Activated CD8-positive, alpha-beta memory T cell treated with anti-CD3 and anti-CD28 coated beads, Interleukin-2, amount 50 U/mL, for 24 hours (primary cell): ENCODE data around the gene SOWAHA.
"Not testable (repeated sequence)": the region's sequence is repeated elsewhere in the genome, so short reads cannot be mapped to it uniquely, and the experiment has no call there.

Experiments used
- DNase-seq: peaks from one replicate; pipeline ENCODE4 v3.0.0-alpha.2; 2020; ENCODE audit errors: extremely low read depth

SOWAHA gene

DNA sequence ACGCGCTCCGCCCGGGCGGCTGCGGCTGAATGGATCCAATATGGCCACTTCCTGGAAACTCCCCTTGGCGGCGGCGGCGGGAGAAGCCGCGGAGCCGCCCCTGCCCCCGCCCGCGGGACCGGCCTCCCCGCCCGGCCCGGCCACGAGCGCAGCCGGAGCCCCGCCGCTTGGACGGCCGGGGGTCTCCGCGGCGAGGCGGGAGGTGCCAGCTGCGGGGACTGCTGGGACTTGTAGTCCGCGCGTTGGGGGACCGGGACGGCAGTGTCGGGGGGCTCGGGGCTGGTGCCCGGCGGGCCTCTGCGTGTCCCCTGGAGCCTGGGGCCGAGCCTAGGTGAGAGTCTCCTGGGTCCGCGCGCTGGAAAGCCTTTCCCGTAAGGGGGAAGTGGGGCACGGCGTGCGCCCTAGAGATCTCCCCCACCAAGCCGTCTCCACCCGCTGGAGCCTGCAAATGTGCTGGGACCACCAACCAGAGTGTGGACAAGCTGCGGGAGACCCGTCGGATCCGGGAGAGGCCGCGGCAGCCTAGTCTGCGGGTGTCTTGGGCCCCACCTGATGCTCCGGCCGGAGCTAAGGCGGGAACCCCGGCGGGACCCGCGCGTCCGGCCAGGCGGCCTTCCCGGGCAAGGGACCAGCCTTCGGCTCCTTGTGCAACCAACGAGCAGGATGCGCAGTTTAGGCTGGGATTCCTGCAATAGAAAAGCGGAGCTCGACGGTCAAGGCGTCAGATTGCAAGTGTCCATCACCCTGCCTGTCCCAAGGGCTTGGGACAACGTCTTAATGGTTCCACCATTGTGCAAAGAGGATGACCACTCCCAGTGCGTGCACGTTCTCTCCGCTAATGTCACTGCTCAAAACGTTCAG, 35.7 kb upstream of the SOWAHA start, which contains the start of gene SEPTIN8:
Gene SEPTIN8, minus strand, starts transcription at position 31 of the 861 bp plus-strand sequence. CDS start 102 bp downstream, outside the sequence.
- DNase-seq: no peak

DNA sequence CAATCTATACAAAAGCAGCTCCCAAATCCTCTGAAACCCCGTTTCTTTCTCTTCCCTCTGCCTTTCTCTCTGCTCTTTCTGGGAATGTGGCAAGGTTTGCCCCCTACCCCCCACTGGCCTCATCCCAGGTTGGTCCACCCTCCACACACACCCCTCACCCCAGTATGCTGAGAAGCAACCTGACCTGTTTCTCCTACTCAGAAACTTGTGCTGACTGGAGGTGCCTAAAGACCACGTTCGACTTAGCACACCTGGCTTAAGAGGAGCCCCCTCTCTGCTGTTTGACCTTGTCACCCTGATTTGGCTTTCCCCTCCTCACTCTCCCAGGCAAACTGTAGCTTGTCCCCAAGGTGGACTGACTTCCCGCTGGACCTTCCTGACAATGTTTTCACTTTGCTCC, 35.0 kb upstream of the SOWAHA start:
- no peak for DNase-seq

DNA sequence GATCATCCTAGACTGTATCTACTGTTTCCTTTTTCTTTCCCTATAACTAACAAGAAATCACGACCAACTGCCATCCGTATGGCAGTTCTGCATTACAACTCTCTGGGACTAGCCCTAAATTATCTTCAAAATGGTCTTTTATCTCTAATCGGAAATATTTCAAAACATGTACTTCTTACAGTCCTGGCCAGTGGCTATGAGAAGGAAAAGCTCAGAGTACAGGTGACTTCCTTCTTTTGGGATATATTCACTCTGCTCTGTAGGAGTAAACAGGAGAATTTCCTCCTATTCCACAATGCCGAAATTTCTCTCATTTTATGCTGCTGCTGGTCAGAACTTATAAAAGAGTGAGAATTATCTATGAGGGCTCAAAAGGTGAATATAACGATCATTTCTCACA, 34.2 kb upstream of the SOWAHA start:
- DNase-seq: no peak

DNA sequence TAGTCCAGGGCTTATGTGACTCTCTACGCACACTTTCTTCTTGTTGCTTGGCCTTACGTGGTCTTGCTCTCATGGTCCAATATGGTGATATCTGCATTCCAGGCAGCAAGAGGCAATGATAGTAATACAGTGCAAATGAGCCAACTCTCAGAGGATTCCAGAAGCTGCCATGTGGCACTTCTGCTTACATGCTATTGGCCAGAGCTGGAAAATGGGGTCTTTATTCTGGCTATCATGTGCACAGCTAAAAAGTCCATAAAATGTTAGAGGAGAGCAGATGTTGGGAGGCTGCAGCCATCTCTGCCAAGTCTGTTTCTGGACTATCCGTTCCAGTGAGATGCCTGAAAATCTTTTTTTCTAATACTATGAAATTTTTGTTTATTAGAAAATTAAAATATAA, 33.1 kb upstream of the SOWAHA start:
- DNase-seq: no peak

DNA sequence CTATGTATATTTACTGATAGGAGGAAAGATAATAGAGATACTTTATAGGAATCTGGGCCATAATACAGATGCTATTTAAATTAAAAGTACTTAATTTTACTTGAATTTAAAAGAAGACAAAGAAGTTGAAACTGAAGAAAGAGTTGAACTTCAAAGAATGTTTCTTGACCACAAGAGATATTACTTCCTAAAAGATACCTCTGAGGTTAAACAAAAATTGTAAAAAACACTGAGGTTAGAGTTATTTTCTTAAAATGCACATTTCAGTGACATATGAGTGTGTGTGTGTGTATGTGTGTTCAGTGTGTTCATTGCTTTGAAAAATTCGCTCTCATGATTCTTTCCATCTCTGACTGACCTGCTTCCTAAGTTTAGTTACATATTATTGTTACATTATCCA, 32.5 kb upstream of the SOWAHA start:
- no peak for DNase-seq

DNA sequence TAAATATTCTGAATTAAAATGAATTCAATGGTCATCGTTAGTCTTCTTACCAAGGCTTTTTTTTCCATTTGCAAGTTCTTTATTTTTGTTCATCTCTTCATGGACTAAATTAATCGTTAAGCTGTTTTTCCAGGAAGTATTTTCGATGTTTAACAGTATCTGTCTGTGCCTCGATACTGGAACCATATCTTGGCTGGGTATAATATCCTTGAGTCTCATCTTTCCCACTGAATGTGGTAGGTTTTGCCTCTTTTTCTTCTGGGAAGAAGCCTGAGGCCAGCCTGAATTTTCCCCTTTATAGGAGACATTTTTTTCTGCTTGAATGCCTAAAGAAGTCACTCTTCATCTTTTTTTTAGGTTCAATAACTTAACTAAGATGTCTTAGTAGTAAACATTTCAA, 32.1 kb upstream of the SOWAHA start:
- DNase-seq: no peak

DNA sequence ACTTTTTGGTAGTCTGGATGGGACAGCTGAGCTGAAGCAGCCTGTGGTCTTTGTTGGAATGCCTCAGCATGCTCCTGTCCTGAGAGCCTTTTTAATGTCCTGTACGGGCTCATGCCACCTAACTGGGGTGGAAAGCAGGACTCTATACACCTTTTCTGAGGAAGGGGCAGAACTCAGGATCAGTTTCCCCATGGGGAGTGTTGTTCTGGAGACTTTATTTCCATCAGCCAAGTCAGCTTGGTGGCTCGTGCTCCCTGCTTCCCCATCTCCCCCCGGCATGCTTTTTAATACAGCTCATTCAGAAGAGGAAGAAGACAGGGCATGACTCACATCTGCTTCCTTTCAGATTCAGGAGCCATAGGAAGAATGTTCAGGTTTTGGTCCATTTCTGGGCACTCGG, 31.0 kb upstream of the SOWAHA start:
- DNase-seq: no peak

DNA sequence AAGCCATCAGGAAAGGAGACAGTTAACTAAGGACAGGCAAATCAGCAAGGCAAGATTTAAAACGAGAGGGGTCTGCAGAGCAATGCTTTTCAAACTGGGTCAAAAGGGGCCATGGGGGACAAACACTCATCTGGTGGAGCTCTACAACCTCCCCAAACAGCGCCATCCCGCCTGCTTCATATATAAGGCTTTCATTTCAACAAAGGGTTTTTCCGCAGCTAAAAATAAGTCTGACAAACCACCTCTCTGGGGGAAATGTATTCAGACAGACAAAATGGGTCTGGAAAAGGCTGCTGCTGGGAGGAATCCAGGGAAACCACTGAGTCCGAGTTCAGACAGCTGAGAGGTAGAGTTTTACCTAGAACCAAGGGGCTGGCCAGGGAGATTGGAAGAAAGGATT, 27.7 kb upstream of the SOWAHA start:
- no peak for DNase-seq

DNA sequence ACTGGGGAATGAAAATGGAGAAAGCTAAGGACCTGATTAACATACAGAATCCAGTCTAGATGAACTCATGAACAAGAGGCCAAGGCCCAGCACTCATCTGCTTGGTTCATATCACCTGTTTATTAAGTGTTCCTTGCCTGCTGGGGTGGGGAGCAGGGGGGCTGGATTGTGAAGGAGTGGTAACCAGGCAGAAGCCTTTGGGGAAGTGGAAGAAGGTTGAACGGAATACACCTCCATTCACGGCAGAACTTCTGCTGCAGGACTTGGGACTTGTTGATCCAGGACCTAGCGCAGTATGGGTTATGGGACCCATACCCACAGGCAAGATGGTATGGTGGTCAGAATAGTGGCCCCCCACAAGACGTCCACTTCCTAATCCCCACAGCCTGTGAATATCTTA, 27.2 kb upstream of the SOWAHA start:
- DNase-seq: no peak

DNA sequence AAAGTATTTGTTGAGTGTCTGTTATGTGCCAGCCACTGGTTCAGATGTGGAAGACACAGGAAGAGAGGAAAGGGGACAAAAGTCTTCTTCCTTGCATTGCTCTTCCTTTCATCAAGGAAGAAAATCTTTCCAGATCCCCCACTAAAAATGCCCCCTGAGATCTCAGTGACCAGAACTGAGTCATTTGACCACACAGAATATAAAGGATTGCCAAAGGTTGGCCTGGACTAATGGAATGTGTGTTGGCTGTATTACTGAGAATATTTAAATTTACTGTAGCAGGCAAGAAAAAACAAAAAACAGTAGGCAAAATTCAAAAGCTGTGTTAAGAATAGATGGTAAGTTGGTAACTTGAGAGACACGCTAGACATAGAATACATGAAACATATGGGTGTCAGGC, 26.0 kb upstream of the SOWAHA start:
- DNase-seq: no peak

DNA sequence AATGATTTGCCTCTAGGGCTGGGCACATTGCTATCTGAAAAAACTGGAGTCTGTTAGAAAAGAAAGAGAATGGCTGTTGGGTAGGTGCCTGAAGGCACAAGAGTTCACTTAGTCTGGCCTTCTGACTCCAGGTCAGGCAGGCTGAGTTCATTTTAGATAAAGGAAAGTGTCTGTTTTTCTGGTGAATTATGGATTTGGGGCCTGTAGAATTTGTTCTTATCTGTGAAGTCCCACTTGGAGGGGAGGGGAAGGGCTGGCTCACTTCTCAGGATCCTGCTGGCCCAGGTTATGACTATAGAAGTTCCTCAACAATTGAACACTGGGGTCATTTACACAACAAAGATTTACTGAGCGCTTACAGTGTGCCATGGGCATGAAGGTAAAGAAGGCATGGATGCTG, 24.6 kb upstream of the SOWAHA start:
- DNase-seq: no peak

DNA sequence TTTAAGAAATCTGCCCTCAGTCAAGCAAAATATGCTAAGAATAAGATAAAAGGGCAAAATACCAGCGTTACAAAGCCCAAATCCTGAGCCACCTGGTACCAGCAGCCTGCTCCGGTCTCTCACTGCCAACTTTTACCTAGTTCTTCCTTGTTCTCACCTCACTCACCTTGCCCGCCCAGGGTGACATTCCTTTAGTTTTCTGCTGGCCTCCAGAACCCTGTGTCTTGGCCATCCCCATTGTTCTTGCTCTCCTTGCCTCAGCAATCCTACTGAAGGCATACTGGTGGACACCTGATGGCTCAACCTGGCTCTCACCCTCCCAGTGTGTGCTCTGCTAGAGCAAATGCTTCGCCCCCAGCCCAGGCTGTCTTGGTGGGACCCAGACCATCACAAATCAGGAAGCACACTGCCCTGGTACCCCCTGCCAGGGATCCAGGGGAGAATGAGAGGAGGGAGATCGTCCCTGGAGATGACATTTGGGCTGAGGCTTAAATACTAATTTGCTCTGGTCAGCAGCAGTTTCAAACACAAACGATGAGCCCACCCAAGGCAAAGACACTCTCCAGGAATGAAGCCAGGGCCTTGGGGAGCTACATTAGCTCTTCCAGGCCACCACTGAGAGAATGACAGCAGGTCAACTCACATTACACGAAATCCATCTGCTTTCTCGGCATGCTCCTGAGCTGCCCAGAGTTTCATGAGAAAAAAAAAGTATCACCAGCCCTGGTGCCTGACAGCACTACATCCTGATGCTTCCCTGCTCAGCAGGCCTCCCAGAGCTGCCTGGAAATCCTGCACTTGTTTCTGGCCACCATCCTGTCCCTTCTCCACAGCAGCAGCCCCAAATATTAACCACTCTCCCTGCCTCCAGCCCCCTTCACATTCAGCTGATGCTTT, 23.9 kb upstream of the SOWAHA start:
- no peak for DNase-seq

DNA sequence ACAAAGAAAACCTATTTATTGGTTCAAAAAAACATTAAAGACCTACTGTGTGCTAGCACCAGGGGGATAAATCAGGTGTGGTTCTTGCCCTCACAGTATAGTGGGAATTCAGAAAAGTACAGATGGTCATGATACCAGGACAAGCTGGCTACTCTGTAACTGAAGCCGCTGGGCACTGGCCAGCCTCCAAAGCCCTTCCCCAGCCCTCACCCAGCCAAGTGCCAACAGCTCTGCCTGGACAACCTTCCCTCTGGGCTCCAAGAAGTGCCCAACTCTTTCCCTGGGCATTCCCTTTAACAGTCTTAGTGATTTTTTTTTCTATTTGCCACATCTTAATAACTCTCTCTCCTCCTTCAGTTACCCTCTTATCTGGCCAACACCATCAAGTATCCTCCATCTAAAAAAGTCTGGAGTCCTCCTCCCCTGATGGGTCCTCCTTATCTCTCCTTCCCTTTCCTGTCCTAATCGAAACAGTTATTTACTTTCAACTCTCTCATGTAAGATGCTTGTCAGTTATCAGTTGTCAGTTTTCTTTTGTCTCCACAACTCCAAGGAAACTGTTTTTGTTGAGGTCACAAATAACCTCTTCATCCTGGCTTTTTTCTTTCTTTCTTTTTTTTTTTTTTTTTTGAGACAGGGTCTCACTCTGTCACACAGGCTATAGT, 22.8 kb upstream of the SOWAHA start:
- DNase-seq: no peak

DNA sequence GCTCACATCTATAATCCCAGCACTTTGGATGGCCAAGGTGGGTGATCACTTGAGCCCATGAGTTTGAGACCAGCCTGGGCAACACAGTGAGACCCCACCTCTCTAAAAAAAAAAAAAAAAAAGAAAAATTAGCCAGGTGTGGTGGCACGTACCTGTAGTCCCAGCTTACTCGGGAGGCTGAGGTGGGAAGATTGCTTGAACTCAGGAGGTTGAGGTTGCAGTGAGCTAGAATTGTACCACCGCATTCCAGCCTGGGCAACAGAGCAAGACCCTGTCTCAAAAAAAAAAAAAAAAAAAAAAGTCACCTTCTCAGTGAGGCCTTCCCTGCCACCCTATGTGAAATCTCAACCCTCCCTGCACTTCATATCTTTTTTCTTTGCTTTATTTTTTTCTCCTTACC, 22.1 kb upstream of the SOWAHA start:
- DNase-seq: no peak

DNA sequence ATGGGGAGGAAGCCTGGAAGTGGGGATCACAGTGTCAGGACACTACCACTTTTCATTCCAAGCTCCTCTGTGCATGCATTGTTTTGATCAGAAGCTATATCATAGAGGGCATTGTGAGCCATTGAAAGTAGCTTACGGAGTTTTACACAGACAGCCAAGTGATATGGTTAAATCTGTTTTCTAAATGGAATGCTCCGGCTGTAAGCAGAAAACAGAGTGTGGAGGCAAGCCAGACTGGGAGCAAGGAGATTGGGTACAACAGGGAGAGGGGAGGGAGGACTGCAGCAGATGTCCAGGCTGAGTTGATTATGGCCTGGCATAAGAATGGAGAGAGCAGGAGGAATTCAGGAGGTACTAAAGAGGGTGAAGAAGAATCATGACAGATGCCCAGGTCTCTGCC, 15.5 kb upstream of the SOWAHA start:
- DNase-seq: no peak

DNA sequence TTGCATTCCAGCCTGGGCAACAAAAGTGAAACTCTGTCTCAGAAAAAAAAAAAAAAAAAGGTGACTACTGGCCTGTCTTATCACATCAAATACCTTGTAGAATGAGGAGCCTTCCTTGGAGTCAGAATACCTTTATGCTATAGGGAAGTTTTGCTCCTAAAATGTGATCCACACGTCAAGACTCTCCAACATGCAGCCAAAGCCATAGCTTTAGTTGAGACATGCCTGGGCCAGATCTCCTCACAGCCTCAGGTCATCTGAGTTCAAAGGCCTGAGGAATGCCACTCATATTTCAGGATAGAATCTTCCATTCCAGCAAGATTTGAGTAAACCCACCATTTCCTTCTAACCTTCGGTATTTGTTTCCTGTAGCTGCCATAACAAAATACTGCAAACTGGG, 13.7 kb upstream of the SOWAHA start:
- no peak for DNase-seq

DNA sequence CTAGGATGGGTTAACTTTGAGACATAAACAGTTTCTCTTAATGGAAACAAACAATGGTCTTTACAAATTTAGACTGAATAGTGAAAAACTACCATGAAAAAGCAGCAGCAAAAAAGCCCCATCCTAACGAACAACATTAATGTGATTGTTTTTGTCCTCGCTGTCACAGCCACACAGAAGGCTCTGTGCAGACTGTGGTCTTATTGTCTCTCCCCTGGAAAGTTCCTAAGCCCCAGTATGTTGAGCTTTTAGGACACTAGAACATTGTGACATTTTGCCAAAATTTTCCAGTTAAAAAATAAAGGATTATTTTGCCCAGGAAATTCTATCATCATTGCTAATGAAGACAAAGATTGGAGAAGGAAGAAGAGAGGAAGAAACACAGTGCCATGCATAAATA, 12.6 kb upstream of the SOWAHA start:
- DNase-seq: no peak

DNA sequence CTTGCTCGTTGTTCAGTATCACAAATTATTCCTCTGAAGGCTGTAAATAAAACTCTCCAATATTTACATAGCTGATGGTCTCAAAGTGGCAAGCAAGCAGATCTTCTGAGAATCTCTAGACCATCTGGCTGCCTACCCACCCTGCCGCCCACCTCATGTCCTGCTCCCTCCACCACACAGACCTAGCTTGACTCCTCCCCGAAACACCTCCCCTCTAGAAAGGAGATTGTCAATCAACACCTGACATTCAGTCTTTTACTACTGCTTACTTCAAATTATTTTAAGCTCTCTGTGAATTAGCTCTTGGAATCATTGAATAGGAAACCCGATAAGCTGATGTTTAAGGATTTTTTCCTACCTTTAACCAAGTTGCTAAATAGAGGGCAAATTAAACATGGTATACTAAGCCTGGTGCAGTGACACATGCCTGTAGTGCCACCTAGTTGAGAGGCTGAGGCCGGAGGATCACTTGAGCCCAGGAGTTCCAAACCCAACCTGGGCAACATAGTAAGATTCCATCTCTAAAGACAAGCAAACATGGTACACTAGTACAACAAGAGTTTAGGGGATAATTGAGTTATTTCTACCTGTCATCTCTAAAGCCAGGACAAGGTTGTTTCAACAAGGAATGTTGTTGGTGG, 10.9 kb upstream of the SOWAHA start:
- DNase-seq: no peak

DNA sequence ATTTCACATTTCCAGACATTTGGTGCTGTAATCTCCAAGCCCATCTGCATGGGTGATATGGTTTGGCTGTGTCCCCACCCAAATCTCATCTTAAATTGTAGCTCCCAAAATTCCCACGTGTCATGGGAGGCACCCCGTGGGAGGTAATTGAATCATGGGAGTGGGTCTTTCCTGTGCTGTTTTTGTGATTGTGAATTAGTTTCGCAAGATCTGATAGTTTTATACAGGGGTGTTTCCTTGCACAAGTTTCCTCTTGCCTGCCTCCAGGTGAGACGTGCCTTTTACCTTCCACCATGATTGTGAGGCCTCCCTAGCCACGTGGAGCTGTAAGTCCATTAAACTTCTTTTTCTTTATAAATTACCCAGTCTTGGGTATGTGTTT, 10.4 kb upstream of the SOWAHA start:
- DNase-seq: not testable (repeated sequence)

DNA sequence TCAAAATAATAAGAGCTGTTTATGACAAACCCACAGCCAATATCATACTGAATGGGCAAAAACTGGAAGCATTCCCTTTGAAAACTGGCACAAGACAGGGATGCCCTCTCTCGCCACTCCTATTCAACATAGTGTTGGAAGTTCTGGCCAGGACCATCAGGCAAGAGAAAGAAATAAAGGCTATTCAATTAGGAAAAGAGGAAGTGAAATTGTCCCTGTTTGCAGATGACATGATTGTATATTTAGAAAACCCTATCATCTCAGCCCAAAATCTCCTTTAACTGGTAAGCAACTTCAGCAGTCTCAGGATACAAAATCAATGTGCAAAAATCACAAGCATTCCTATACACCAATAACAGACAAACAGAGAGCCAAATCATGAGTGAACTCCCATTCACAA, 8.9 kb upstream of the SOWAHA start:
- DNase-seq: not testable (repeated sequence)

DNA sequence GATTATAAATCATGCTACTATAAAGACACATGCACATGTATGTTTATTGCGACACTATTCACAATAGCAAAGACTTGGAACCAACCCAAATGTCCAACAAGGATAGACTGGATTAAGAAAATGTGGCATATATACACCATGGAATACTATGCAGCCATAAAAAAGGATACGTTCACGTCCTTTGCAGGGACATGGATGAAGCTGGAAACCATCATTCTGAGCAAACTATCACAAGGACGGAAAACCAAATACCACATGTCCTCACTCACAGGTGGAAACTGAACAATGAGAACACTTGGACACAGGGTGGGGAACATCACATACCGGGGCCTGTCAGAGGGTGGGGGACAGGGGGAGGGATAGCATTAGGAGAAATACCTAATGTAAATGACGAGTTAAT, 7.2 kb upstream of the SOWAHA start:
- DNase-seq: not testable (repeated sequence)

DNA sequence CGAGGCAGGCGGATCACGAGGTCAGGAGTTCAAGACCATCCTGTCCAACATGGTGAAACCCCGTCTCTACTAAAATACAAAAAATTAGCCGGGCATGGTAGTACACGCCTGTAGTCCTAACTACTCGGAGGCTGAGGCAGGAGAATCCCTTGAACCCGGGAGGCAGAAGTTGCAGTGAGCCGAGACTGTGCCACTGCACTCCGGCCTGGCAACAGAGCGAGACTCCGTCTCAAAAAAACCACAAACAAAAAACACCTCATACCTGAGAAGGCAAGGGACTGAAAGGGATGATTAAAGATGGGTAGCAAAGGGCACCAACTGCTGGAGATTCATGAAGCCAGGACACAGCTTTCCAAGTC, 6.3 kb upstream of the SOWAHA start:
- DNase-seq: not testable (repeated sequence)
